ENCODE data around the gene CLCN6.

The CLCN6 gene

GRCh38 chr1:11805422-11806306 is at the start of gene CLCN6, which contains the start of gene MTHFR:
Gene CLCN6 (plus strand): TSS chr1:11806191. CDS start chr1:11806263, 72 bp downstream.
Gene MTHFR (minus strand): TSS chr1:11805964. CDS start chr1:11803116, 2,848 bp downstream.
- DNase-seq (ENCODE audit: low read depth, low spot score), result peak; percentile 95

GRCh38 chr1:11757047-11757446 is 48.9 kb upstream of the CLCN6 start:
- DNase-seq (ENCODE audit: low read depth, low spot score), result no peak

GRCh38 chr1:11759791-11760190 is 46.2 kb upstream of the CLCN6 start:
- DNase-seq (ENCODE audit: low read depth, low spot score), result no peak

GRCh38 chr1:11761285-11761684 is 44.7 kb upstream of the CLCN6 start:
- no peak for DNase-seq (ENCODE audit: low read depth, low spot score)

- DNase-seq (ENCODE audit: low read depth, low spot score), result no peak
Observed at GRCh38 chr1:11761988-11762406, 44.0 kb upstream of the CLCN6 start, which contains the start of gene C1orf167. Gene C1orf167 (plus strand): TSS chr1:11762193. CDS start chr1:11764401, 2,208 bp downstream.

GRCh38 chr1:11764115-11764514 is 41.9 kb upstream of the CLCN6 start:
- no peak for DNase-seq (ENCODE audit: low read depth, low spot score)

- DNase-seq (ENCODE audit: low read depth, low spot score), result no peak
Observed at GRCh38 chr1:11764519-11764918, 41.5 kb upstream of the CLCN6 start.

- no peak for DNase-seq (ENCODE audit: low read depth, low spot score)
Observed at GRCh38 chr1:11765661-11766428, 40.1 kb upstream of the CLCN6 start.

- DNase-seq (ENCODE audit: low read depth, low spot score), result no peak
Observed at GRCh38 chr1:11766429-11766776, 39.6 kb upstream of the CLCN6 start.

- no peak for DNase-seq (ENCODE audit: low read depth, low spot score)
Observed at GRCh38 chr1:11767922-11768704, 37.9 kb upstream of the CLCN6 start.

GRCh38 chr1:11768821-11769220 is 37.2 kb upstream of the CLCN6 start:
- no peak for DNase-seq (ENCODE audit: low read depth, low spot score)

- no peak for DNase-seq (ENCODE audit: low read depth, low spot score)
Observed at GRCh38 chr1:11769274-11769673, 36.7 kb upstream of the CLCN6 start.

- DNase-seq (ENCODE audit: low read depth, low spot score), result no peak
Observed at GRCh38 chr1:11770011-11770410, 36.0 kb upstream of the CLCN6 start.

GRCh38 chr1:11771481-11772043 is 34.4 kb upstream of the CLCN6 start:
- DNase-seq (ENCODE audit: low read depth, low spot score), result no peak

- no peak for DNase-seq (ENCODE audit: low read depth, low spot score)
Observed at GRCh38 chr1:11772458-11772857, 33.5 kb upstream of the CLCN6 start.

- DNase-seq (ENCODE audit: low read depth, low spot score), result no peak
Observed at GRCh38 chr1:11774753-11775152, 31.2 kb upstream of the CLCN6 start.

- no peak for DNase-seq (ENCODE audit: low read depth, low spot score)
Observed at GRCh38 chr1:11777658-11778322, 28.2 kb upstream of the CLCN6 start.

- DNase-seq (ENCODE audit: low read depth, low spot score), result no peak
Observed at GRCh38 chr1:11778336-11778735, 27.7 kb upstream of the CLCN6 start.

GRCh38 chr1:11778844-11779623 is 27.0 kb upstream of the CLCN6 start:
- DNase-seq (ENCODE audit: low read depth, low spot score), result no peak

Measured in activated naive CD8-positive, alpha-beta T cell treated with anti-CD3 and anti-CD28 coated beads, Interleukin-2, amount 50 U/mL, for 16 hours (primary cell).